ENCODE data around the gene PON2.

Gene PON2

DNA sequence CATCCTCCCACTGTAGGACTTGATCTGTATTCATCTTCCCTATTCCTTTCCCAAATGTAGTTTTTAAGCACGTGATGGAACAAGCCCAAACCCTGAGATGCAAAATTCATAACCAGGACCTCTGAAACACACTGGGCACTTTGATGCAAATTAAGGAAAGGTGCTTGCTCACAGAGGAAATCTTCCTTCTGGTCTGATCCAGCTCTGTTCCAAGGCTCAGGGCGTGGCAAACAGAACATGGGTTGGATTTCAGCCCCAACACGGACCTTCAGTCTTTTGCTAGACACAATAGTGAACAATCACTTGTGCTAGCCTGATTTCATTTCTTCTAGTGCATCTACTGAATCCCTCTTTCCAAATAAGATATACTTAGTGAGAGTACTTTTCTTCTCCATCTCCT lies 66.6 kb downstream of the PON2 start:
- ChIA-PET POLR2A (no interaction called here), CTCF (no interaction called here)
- TF ChIP-seq, protein P1, sequence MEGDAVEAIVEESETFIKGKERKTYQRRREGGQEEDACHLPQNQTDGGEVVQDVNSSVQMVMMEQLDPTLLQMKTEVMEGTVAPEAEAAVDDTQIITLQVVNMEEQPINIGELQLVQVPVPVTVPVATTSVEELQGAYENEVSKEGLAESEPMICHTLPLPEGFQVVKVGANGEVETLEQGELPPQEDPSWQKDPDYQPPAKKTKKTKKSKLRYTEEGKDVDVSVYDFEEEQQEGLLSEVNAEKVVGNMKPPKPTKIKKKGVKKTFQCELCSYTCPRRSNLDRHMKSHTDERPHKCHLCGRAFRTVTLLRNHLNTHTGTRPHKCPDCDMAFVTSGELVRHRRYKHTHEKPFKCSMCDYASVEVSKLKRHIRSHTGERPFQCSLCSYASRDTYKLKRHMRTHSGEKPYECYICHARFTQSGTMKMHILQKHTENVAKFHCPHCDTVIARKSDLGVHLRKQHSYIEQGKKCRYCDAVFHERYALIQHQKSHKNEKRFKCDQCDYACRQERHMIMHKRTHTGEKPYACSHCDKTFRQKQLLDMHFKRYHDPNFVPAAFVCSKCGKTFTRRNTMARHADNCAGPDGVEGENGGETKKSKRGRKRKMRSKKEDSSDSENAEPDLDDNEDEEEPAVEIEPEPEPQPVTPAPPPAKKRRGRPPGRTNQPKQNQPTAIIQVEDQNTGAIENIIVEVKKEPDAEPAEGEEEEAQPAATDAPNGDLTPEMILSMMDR (IDR thresholded peaks at IDR 0.05; ENCODE audit: insufficient read depth, low read length, missing control alignments) = no peak
- no peak overlapping the region for H3K4me3 ChIP-seq (ENCODE audit: low read depth, low read length)
- DNase-seq (ENCODE audit: low read depth, low spot score) = no peak

DNA sequence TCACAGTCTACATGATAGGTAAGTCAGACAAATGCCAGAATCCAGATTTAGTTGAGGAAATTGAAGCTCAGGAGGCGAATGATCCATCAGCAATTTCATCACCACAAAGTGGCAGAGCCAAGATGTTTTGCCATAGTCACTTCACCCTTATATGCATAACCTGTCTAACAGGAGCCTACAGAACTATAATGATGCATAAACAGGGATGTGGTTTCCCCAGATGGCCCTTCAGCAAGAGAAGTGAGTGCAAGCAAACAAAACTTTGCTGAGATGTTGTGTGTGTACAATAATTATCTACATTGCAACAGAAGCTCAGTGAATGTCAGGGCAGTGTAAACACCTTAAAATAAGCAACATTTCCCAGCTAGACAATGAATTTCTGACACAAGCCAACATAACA lies 67.2 kb downstream of the PON2 start:
- TF ChIP-seq, protein P1 (IDR thresholded peaks at IDR 0.05; ENCODE audit: insufficient read depth, low read length, missing control alignments) = no peak
- DNase-seq (ENCODE audit: low read depth, low spot score) = no peak
- CTCF ChIA-PET = no interaction called here
- POLR2A ChIA-PET = no interaction called here
- no peak overlapping the region for H3K4me3 ChIP-seq (ENCODE audit: low read depth, low read length)

DNA sequence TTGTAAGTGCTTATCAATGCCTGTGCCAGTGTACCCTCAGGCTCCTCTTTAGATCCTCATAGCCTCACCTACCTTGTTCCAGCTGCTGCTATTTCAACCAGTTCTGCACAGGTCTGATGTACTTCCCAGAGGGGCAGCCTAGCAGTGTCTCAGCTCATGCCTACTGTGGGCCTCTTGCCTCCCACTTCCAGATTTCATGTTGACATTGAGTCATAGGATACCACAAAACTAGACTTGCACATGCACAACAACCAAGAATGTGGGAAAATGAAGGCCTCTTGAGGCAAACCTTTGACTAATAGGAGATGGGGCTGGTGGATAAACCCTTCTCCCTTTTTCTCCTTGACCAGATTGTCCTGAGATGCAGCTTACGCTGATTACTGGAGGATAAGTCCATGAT lies 69.7 kb downstream of the PON2 start:
- TF ChIP-seq, protein P1 (IDR thresholded peaks at IDR 0.05; ENCODE audit: insufficient read depth, low read length, missing control alignments) = no peak
- ChIA-PET CTCF (no interaction called here), POLR2A (no interaction called here)
- DNase-seq (ENCODE audit: low read depth, low spot score) = no peak
- H3K4me3 ChIP-seq (ENCODE audit: low read depth, low read length) = no peak overlapping the region

DNA sequence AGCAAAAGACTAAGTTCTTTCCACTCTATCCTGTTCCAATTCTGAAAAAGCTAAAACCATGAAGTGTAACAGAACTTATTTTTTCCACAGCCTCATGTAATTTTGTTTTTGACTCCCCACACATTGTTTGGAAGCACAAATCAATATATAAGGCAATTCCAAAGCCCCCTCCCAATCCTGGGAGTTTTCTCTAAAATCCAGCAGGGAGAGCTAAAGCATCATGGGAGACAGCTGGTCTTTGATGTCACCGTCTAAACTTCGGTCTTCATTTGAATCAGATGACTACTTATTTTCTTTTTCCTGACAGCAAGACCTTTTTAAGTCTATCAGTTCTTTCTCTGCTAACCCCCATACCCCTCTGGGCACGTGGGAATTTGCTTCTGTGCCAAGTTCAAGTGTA lies 77.2 kb downstream of the PON2 start:
- H3K4me3 ChIP-seq (ENCODE audit: low read depth, low read length) = no peak overlapping the region
- TF ChIP-seq, protein P1 (IDR thresholded peaks at IDR 0.05; ENCODE audit: insufficient read depth, low read length, missing control alignments) = no peak
- ChIA-PET POLR2A (no interaction called here), CTCF (interaction anchor here (2.1 kb wide), 1 partner anchor 119 kb away, joined by 5 read pairs; no protein-coding TSS in a partner anchor)
- DNase-seq (ENCODE audit: low read depth, low spot score) = no peak

All from AG04449 (cell line).